ENCODE results near the gene TSPOAP1.

DNA sequence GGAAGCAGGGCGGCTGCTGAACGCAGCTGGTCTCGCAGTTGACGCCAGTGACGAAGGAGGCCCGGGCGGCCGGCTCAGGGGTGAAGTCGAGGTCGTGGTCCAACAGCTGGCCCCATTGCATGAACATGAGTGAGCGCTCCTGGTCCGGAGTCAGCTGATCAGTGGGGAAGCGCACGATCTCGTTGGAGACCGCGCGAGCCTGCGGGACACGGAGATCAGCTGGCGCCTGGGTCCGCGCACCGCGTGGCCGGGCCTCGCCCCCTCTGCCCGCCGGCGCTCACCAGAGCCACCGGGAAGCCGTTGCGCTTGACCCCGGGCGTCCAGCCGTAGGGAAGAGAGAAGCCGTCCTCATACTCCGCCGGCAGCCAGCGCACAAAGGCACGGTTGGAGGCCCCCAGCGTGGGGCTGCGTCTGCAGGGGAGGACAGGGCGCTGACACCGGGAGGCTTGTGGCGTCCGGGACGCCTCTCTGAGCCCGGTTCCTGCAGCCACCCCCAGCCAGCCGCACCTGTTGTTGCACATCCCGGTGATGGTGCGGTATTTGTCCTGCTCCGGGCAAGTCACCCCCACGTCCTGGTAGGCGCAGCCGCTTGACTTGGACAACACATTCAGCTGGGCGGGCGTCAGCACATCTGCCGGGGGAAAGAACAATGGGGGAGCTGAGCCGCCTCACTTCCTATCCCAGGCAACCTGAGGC, 49.4 kb downstream of the TSPOAP1 start:
- TF ChIP-seq CTCF (IDR thresholded peaks at IDR 0.05) = no peak
- no peak for TF ChIP-seq POLR2A (IDR thresholded peaks at IDR 0.05)

Data from uterus (tissue), 2 donors.